Caco-2 (cell line): ENCODE data around the gene CPNE2. TPM values are rescaled to one million over a fixed set of nuclear protein-coding genes. Genes with fewer than 3 reads are reported as not detected.

Experiments
- BruUV-seq: library from RNA; stranded (reverse); fragments of 400-500 nt; replicated peaks from 2 replicates; lab custom pipeline; 2021; lab: Mats Ljungman, UMichigan
- CTCF ChIA-PET: fragments of 300-600 bp; sonication (Branson Sonifier 250); formaldehyde crosslinking; loops from one replicate; lab custom pipeline; 2022; ENCODE audit warnings: antibody characterized with exemption; lab: Charles Lee
- POLR2A ChIA-PET: fragments of 300-600 bp; sonication (Branson Sonifier 250); formaldehyde crosslinking; loops from one replicate; lab custom pipeline; 2022; ENCODE audit warnings: antibody characterized with exemption; lab: Charles Lee
- DNase-seq, 2 experiments: peaks; one replicate each; pipeline versions ENCODE4 v3.0.0 to v3.0.0-alpha.2; 2020 to 2022
- H3K27me3 ChIP-seq: replicated peaks from 2 replicates; pipeline ENCODE4 v1.6.0; 2011; ENCODE audit warnings: low read length; ENCODE audit not compliant: control insufficient read depth, insufficient read depth
- H3K36me3 ChIP-seq: 2 replicates; pipeline ENCODE4 v1.5.1; 2011; ENCODE audit warnings: low read length; ENCODE audit not compliant: control insufficient read depth, insufficient read depth
- H3K4me1 ChIP-seq: fragments of 250-450 bp; sonication (Bioruptor Pico); 2 replicates; pipeline ENCODE4 v1.5.1; 2020; ENCODE audit warnings: mild to moderate bottlenecking
- H3K4me3 ChIP-seq: 2 replicates; pipeline ENCODE4 v1.5.1; 2011; ENCODE audit warnings: low read depth, mild to moderate bottlenecking, control low read depth, low read length
- H3K9me3 ChIP-seq: fragments of 250-450 bp; sonication (Bioruptor Pico); 2 replicates; pipeline ENCODE4 v1.5.1; 2020; ENCODE audit warnings: mild to moderate bottlenecking, moderate library complexity
- H3K27ac Mint-ChIP-seq: one replicate; pipeline ENCODE4 v1.8.0; 2022; ENCODE audit warnings: mixed read lengths; ENCODE audit not compliant: unreplicated experiment
- H3K27me3 Mint-ChIP-seq: one replicate; pipeline ENCODE4 v1.8.0; 2022; ENCODE audit warnings: mixed read lengths; ENCODE audit not compliant: insufficient read depth, unreplicated experiment
- H3K36me3 Mint-ChIP-seq: one replicate; pipeline ENCODE4 v1.8.0; 2022; ENCODE audit warnings: mild to moderate bottlenecking, mixed read lengths; ENCODE audit not compliant: insufficient read depth, unreplicated experiment
- H3K4me1 Mint-ChIP-seq: one replicate; pipeline ENCODE4 v1.8.0; 2022; ENCODE audit warnings: low read depth, mixed read lengths; ENCODE audit not compliant: unreplicated experiment
- H3K4me3 Mint-ChIP-seq: one replicate; pipeline ENCODE4 v1.8.0; 2022; ENCODE audit warnings: mild to moderate bottlenecking, moderate library complexity, mixed read lengths; ENCODE audit not compliant: unreplicated experiment
- H3K9me3 Mint-ChIP-seq: one replicate; pipeline ENCODE4 v1.8.0; 2022; ENCODE audit warnings: mixed read lengths; ENCODE audit not compliant: unreplicated experiment
- CTCF ChIP-seq, 2 experiments: fragments of 200-600 bp in 1 of 2; IDR thresholded peaks; 1 replicate in 1 of 2; 2 replicates in 1 of 2; pipeline versions ENCODE4 v1.5.1 to v1.8.0; 2011 to 2022; ENCODE audit warnings: antibody characterized with exemption in 1 of 2, control low read depth in 1 of 2, inconsistent platforms in 1 of 2, low read depth in 1 of 2, low read length in 1 of 2, mild to moderate bottlenecking in 1 of 2, moderate library complexity in 1 of 2; ENCODE audit not compliant: insufficient read depth in 1 of 2, severe bottlenecking in 1 of 2, unreplicated experiment in 1 of 2
- intact Hi-C: fragments of 100-400 bp; cut with micrococcal nuclease; formaldehyde crosslinking; loops from one replicate; pipeline ENCODE4 v1.10.0; 2022; ENCODE audit not compliant: unreplicated experiment
- total RNA-seq: library from RNA; stranded (reverse); gene quantifications from 2 replicates; pipeline ENCODE4 v1.2.3, GENCODE V29; 2022

CPNE2 gene
- total RNA-seq, 1 experiment from 2014 or later: 46.3 TPM

GRCh38 chr16:57054338-57054737 is 38.0 kb upstream of the CPNE2 start:
- POLR2A ChIA-PET: no interaction called here
- BruUV-seq: no TSS peak
- intact Hi-C loops: no loop called here
- Histone ChIP-seq H3K36me3 (no peaks in the 10 kb centered on the region), H3K27me3 (no peaks in the 10 kb centered on the region), H3K4me3 (no peak overlapping the region), H3K4me1 (no peaks in the 10 kb centered on the region), H3K9me3 (no peaks in the 10 kb centered on the region)
- CTCF ChIA-PET: no interaction called here
- no peak overlapping the region for H3K27ac Mint-ChIP-seq
- no peaks in the 10 kb centered on the region for H3K9me3 Mint-ChIP-seq
- H3K4me3 Mint-ChIP-seq: no peak overlapping the region
- peaks cover 15% of the 10 kb centered on the region for H3K27me3 Mint-ChIP-seq
- no peaks in the 10 kb centered on the region for H3K4me1 Mint-ChIP-seq
- TF ChIP-seq CTCF (IDR thresholded peaks at IDR 0.05; ENCODE audit: insufficient read depth in 1 of 2, low read depth in 1 of 2, low read length in 1 of 2, severe bottlenecking in 1 of 2, unreplicated experiment in 1 of 2): no peak
- DNase-seq: no peak
- H3K36me3 Mint-ChIP-seq: no peaks in the 10 kb centered on the region

- BruUV-seq: no TSS peak
These were observed 37.6 kb upstream of the CPNE2 start for GRCh38 chr16:57054771-57055170.

GRCh38 chr16:57055671-57056070 is 36.7 kb upstream of the CPNE2 start:
- no TSS peak for BruUV-seq
- ChIA-PET POLR2A (no interaction called here), CTCF (no interaction called here)

More at GRCh38 chr16:57054771-57055170, 37.6 kb upstream of the CPNE2 start:
- no peak for TF ChIP-seq CTCF (IDR thresholded peaks at IDR 0.05; ENCODE audit: insufficient read depth in 1 of 2, low read depth in 1 of 2, low read length in 1 of 2, severe bottlenecking in 1 of 2, unreplicated experiment in 1 of 2)
- ChIA-PET CTCF (no interaction called here), POLR2A (no interaction called here)
- Mint-ChIP-seq H3K27ac (no peak overlapping the region), H3K27me3 (peaks cover 15% of the 10 kb centered on the region), H3K36me3 (no peaks in the 10 kb centered on the region), H3K9me3 (no peaks in the 10 kb centered on the region), H3K4me1 (no peaks in the 10 kb centered on the region), H3K4me3 (no peak overlapping the region)
- no peaks in the 10 kb centered on the region for H3K4me1 ChIP-seq
- H3K36me3 ChIP-seq: no peaks in the 10 kb centered on the region
- no peaks in the 10 kb centered on the region for H3K9me3 ChIP-seq
- no peak overlapping the region for H3K4me3 ChIP-seq
- no peaks in the 10 kb centered on the region for H3K27me3 ChIP-seq
- intact Hi-C loops: no loop called here
- DNase-seq: no peak

More at GRCh38 chr16:57055671-57056070, 36.7 kb upstream of the CPNE2 start:
- no peaks in the 10 kb centered on the region for H3K36me3 Mint-ChIP-seq
- Histone ChIP-seq H3K27me3 (no peaks in the 10 kb centered on the region), H3K4me3 (no peak overlapping the region), H3K9me3 (no peaks in the 10 kb centered on the region), H3K36me3 (no peaks in the 10 kb centered on the region), H3K4me1 (no peaks in the 10 kb centered on the region)
- H3K4me3 Mint-ChIP-seq: no peak overlapping the region
- no peaks in the 10 kb centered on the region for H3K9me3 Mint-ChIP-seq
- peaks cover 15% of the 10 kb centered on the region for H3K27me3 Mint-ChIP-seq
- H3K4me1 Mint-ChIP-seq: no peaks in the 10 kb centered on the region
- DNase-seq: no peak
- no peak overlapping the region for H3K27ac Mint-ChIP-seq
- TF ChIP-seq CTCF (IDR thresholded peaks at IDR 0.05; ENCODE audit: insufficient read depth in 1 of 2, low read depth in 1 of 2, low read length in 1 of 2, severe bottlenecking in 1 of 2, unreplicated experiment in 1 of 2): no peak
- intact Hi-C loops: no loop called here
